HepG2 (cell line): ENCODE results near the gene KIF19. TPM values are rescaled to one million over a fixed set of nuclear protein-coding genes. Genes with fewer than 3 reads are reported as not detected.

Source experiments
- MAZ ChIP-seq, 2 experiments: sonication (generic) in 1 of 2; formaldehyde crosslinking in 1 of 2; IDR thresholded peaks; 2 replicates each; pipeline versions ENCODE4 v1.5.0 to v1.6.1; 2012 to 2020; ENCODE audit warnings: low read depth in 2 of 2, mild to moderate bottlenecking in 2 of 2, borderline replicate concordance in 1 of 2, improper control_type of control experiment in 1 of 2, low read length in 1 of 2, missing genetic modification reagents in 1 of 2, moderate library complexity in 1 of 2
- NFE2 ChIP-seq: sonication (generic); formaldehyde crosslinking; IDR thresholded peaks from 2 replicates; pipeline ENCODE4 v1.4.0; 2020; ENCODE audit warnings: missing genetic modification reagents
- RXRB ChIP-seq: IDR thresholded peaks from 2 replicates; pipeline ENCODE4 v1.6.1; 2016; ENCODE audit warnings: borderline replicate concordance, missing genetic modification reagents, missing compliant biosample characterization
- ZFP90 ChIP-seq: sonication (generic); formaldehyde crosslinking; IDR thresholded peaks from 2 replicates; pipeline ENCODE4 v1.8.0; 2022; ENCODE audit warnings: missing genetic modification reagents, mild to moderate bottlenecking, inconsistent platforms, borderline replicate concordance
- ZMYM2 ChIP-seq: sonication (generic); formaldehyde crosslinking; IDR thresholded peaks from 2 replicates; pipeline ENCODE4 v1.8.0; 2022; ENCODE audit warnings: mild to moderate bottlenecking, missing genetic modification reagents
- ZNF160 ChIP-seq: sonication (generic); formaldehyde crosslinking; IDR thresholded peaks from 2 replicates; pipeline ENCODE4 v1.8.0; 2022; ENCODE audit warnings: mild to moderate bottlenecking, inconsistent platforms, missing genetic modification reagents
- polyA plus RNA-seq, 8 experiments: library from polyadenylated mRNA; depleted of rRNA in 3 of 8; stranded (reverse) in 7 of 8; unstranded in 1 of 8; fragments of >200 nt; fragmentation: Illumina TruSeq in 4 of 8; extraction: Trizol in 4 of 8; gene quantifications; 2 replicates each; pipeline versions ENCODE4 v1.2.1 to v1.2.3, GENCODE V29; 2011 to 2016; ENCODE audit warnings: low read depth in 4 of 8, missing spikeins in 1 of 8, mixed read lengths in 1 of 8; ENCODE audit not compliant: insufficient read depth in 1 of 8
- total RNA-seq, 5 experiments: library from RNA; depleted of rRNA; stranded (reverse); fragments of >200 nt; fragmentation: Illumina TruSeq; extraction: Trizol; gene quantifications; 2 replicates each; pipeline ENCODE4 v1.2.3, GENCODE V29; 2016; ENCODE audit warnings: low read depth in 1 of 5
- TF ChIP-seq, protein P1 (sequence below): sonication (generic); formaldehyde crosslinking; IDR thresholded peaks from 2 replicates; pipeline ENCODE4 v1.4.0; 2020; ENCODE audit warnings: mild to moderate bottlenecking, missing genetic modification reagents

Gene KIF19
- total and polyA plus RNA-seq, 2 of the 13 experiments (the other 11 are each of a cell fraction or from before 2014, with no cell fraction given) = not detected

- TF ChIP-seq, protein P1, sequence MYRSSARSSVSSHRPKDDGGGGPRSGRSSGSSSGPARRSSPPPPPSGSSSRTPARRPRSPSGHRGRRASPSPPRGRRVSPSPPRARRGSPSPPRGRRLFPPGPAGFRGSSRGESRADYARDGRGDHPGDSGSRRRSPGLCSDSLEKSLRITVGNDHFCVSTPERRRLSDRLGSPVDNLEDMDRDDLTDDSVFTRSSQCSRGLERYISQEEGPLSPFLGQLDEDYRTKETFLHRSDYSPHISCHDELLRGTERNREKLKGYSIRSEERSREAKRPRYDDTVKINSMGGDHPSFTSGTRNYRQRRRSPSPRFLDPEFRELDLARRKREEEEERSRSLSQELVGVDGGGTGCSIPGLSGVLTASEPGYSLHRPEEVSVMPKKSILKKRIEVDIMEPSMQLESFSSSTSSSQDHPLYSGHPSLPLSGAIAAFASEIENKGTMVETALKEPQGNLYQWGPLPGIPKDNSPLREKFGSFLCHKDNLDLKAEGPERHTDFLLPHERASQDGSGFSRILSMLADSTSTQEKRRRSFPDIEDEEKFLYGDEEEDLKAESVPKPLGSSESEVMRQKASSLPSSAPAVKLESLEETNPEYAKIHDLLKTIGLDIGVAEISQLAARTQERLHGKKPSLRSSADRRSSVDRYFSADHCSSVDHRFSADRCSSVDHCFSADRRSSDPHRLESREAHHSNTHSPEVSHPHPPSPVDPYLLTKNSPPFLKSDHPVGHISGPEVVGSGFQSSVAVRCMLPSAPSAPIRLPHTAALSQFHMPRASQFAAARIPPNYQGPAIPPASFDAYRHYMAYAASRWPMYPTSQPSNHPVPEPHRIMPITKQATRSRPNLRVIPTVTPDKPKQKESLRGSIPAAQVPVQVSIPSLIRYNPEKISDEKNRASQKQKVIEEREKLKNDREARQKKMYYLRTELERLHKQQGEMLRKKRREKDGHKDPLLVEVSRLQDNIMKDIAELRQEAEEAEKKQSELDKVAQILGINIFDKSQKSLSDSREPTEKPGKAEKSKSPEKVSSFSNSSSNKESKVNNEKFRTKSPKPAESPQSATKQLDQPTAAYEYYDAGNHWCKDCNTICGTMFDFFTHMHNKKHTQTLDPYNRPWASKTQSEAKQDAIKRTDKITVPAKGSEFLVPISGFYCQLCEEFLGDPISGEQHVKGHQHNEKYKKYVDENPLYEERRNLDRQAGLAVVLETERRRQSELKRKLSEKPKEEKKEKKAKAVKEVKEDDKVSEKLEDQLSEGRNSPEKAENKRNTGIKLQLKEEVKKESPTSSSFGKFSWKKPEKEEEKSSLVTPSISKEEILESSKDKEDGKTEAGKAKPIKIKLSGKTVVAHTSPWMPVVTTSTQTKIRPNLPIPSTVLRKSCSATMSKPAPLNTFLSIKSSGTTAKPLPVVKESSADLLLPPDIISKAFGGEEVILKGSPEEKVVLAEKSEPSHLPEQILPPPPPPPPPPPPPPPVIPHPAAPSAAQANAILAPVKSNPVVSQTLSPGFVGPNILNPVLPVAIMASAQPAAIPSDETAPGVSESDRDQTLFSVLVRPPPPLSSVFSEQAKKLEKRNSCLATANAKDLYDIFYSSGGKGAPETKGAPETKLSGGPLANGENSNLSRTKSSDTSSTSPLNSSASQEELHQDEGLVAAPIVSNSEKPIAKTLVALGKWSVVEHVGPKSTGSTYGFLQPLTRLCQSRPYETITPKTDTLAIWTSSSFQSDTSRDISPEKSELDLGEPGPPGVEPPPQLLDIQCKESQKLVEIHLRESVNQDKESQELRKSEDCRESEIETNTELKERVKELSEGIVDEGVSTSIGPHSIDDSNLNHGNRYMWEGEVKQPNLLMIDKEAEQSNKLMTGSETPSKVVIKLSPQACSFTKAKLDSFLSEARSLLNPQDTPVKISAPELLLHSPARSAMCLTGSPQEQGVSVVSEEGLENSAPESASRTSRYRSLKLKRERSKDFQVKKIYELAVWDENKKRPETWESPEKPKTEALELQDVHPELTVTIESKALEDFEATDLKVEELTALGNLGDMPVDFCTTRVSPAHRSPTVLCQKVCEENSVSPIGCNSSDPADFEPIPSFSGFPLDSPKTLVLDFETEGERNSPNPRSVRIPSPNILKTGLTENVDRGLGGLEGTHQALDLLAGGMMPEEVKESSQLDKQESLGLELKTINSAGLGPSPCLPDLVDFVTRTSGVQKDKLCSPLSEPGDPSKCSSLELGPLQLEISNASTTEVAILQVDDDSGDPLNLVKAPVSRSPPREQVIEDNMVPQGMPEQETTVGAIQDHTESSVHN (CRISPR knock-in tag) = no peak
- TF ChIP-seq ZFP90 (CRISPR knock-in tag) (0 out of 2 replicates have a peak, but pooled peaks have one; percentile 43), ZNF160 (CRISPR knock-in tag) (peak; percentile 72; the same call in 1 of the 2 replicates), RXRB (CRISPR knock-in tag) (peak; percentile 99), ZMYM2 (CRISPR knock-in tag) (no peak), NFE2 (CRISPR knock-in tag) (no peak), MAZ (IDR thresholded peaks at IDR 0.05; ENCODE audit: borderline replicate concordance, low read depth, low read length) (peak; percentile 96), MAZ (CRISPR knock-in tag; IDR thresholded peaks at IDR 0.05; ENCODE audit: low read depth) (peak; percentile 58; the same call in 1 of the 2 replicates)
Measured at GRCh38 chr17:74373838-74374606, 48.0 kb downstream of the KIF19 start (continued).
